OCI-M2 (cell line): Measurements from ENCODE around the gene GSN.

Source experiments
- DNase-seq: peaks from one replicate; lab custom pipeline; 2025; ENCODE audit not compliant: unreplicated experiment; lab: John Stamatoyannopoulos, UW

Gene GSN

GRCh38 chr9:121242959-121243346, 25.0 kb upstream of the GSN start:
- no peak for DNase-seq

GRCh38 chr9:121246821-121247561, 21.0 kb upstream of the GSN start:
- no peak for DNase-seq

DNA sequence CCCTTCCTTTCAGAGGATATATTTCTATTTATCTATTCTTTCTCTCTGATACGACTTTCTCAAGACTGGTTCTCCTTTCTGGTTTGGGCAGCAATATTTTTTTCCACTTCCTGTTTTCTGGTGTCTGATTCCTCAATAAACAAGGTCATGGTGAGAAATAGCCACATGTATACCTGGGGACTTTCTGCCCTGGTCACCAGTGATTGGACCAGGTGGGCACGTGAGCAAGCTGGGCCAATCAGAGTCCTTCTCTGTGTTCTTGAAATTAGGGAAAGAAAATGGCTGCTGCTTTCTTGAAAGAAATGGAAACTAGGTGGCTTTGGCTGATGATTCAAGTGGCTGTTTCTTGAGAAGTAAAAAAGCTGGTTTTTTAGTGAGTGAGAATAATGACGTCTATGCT, 18.4 kb upstream of the GSN start:
- DNase-seq = no peak

- no peak for DNase-seq
These were observed 15.7 kb upstream of the GSN start for GRCh38 chr9:121252104-121252851.

DNA sequence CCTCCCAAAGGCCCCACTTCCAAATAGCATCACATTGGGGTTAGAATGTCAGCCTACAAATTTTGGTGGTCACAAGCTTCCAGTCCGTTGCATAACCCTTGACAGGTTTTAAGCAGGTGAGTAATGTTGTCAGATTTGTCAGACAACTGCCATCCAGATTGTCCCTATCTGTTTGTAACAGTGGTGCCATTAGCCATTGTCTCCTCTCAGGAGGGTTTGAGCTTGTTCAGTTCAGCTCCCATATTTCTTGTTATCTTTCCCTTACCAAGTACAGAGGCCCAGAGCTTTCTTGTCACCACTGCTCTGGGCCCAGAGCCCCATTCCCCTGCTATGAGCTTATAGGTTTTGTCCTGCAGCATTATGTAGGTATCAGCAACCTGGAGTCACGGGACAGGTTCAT, 14.8 kb upstream of the GSN start:
- DNase-seq = no peak

GRCh38 chr9:121253821-121254501, 14.0 kb upstream of the GSN start:
- DNase-seq = no peak

DNA sequence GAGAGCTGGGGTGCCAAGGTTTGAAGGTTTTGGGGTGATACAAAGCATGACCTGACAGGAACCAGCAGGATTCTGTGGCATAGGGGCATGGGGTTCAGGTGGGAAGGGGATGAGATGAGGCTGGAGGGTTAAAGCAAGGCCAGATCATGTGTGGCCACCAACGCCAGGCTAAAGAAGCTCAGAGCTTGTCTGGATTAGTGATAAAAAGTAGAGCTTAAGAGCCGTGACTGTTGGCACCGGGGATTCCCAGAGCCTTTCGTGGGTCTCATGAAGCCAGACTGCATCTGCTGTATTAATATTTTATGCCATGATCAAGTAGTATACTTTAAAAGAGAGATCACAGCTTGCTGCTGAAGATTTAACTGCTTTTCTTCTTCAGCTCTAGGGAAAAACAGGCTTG, 8.5 kb upstream of the GSN start:
- no peak for DNase-seq

GRCh38 chr9:121259935-121260334, 8.0 kb upstream of the GSN start:
- no peak for DNase-seq

- no peak for DNase-seq
These were observed 7.4 kb upstream of the GSN start for GRCh38 chr9:121260457-121261106.

DNA sequence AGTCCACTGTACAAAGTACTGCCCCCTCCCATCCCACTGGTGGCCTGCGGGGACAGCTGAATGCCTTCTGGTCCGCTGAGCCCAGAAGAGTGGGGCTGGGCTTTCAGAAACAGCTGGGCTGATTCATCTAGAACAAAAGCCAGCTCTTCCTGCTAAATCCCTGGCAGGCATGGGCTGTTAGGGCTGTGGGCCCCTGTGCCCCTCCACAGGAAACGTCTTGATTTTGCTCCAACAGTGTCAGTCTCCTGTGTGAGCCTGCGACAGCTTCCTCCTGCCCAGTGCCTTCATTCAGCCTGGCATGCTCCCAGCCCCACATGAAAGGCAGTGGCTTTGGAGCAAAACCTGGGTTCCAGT, 6.9 kb upstream of the GSN start:
- DNase-seq = no peak

GRCh38 chr9:121261755-121262154, 6.2 kb upstream of the GSN start:
- no peak for DNase-seq

GRCh38 chr9:121262423-121262822, 5.5 kb upstream of the GSN start:
- no peak for DNase-seq

DNA sequence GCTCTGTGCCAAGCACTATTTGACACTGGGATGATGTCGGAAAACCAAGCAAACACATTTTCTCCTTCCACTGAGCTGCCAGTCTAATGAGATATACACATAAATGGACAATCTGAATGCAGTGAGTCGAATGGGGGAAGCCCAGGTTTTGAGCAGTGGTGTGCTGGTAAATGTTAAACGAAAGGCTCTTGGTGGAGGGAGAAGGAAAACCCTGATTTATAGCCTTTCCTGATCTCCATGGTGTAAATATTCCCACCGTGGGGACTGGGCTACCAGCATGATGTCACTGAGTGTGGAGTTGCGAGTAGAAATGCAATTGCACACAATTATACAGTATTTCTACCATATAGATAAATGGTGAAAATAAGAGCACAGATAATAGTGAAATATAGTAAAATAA, 5.0 kb upstream of the GSN start:
- no peak for DNase-seq

DNA sequence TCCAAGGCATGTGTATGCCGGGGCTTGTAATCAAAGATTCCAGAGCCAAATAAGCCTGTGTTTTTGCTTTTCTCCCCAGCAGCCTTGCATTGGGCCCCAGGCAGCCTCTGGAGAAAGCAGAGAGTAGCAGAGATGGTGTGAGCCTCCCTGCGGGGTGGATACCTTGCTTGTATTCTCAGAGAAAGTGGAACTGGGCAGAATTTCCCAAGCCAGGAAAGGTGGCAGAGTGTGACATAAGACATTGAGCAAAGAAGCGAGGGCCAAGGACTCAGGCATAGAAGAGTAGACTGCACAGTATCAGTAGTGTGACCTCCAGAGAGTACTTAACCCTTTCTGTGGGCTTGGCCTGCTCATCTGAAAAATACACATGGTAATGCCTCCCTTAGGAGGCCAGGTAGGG, 1.6 kb upstream of the GSN start:
- DNase-seq = no peak

GRCh38 chr9:121266906-121267650, 884 bp upstream of the GSN start:
- no peak for DNase-seq

DNA sequence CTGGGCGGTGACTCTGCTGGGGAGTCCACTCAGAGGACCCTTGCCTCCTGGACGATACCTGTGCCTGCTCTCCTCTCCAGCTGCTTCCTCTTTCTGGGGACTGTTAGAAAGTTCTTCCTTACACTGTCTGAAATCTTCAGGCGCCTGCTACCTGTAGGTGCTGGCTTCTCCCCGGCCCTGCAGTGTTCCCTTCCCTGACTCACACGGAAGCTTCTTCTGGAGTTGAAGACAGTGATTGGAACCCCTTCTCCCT, 562 bp downstream of the GSN start:
- no peak for DNase-seq

GRCh38 chr9:121268851-121269641, 1.1 kb downstream of the GSN start:
- DNase-seq = no peak

GRCh38 chr9:121269642-121270254, 1.8 kb downstream of the GSN start:
- no peak for DNase-seq

GRCh38 chr9:121271368-121272341, 3.7 kb downstream of the GSN start:
- no peak for DNase-seq
